OCI-LY7 (cell line): ENCODE data around the gene BRSK2. TPM values are rescaled to one million over a fixed set of nuclear protein-coding genes. Genes with fewer than 3 reads are reported as not detected.

Source experiments
- BruUV-seq: library from RNA; stranded (reverse); fragments of 400-500 nt; replicated peaks from 2 replicates; lab custom pipeline; 2021; lab: Mats Ljungman, UMichigan
- CTCF ChIA-PET: fragments of 300-600 bp; sonication (Branson Sonifier 250); formaldehyde crosslinking; loops from one replicate; lab custom pipeline; 2022; ENCODE audit warnings: antibody characterized with exemption; ENCODE audit not compliant: unreplicated experiment; lab: Charles Lee
- POLR2A ChIA-PET: fragments of 300-600 bp; sonication (Branson Sonifier 250); formaldehyde crosslinking; loops from one replicate; lab custom pipeline; 2022; ENCODE audit warnings: antibody characterized with exemption; lab: Charles Lee
- DNase-seq: peaks from one replicate; pipeline ENCODE4 v3.0.0-alpha.2; 2015; ENCODE audit warnings: low spot score
- H2AFZ ChIP-seq: fragments of 200-600 bp; sonication (generic), shearing (Covaris generic); 2 replicates; pipeline ENCODE4 v1.6.1; 2014; ENCODE audit warnings: mild to moderate bottlenecking, antibody characterized with exemption, low read length, moderate library complexity
- H3K27ac ChIP-seq: fragments of 200-600 bp; sonication (generic); 2 replicates; pipeline ENCODE4 v1.5.1; 2014; ENCODE audit warnings: mixed run types, low read depth, mild to moderate bottlenecking, moderate library complexity, low read length, inconsistent platforms; ENCODE audit not compliant: poor library complexity, severe bottlenecking
- H3K36me3 ChIP-seq: fragments of 200-600 bp; sonication (generic); 2 replicates; pipeline ENCODE4 v1.6.1; 2014; ENCODE audit warnings: mild to moderate bottlenecking, antibody characterized with exemption, low read length, moderate library complexity, mixed read lengths; ENCODE audit not compliant: insufficient read depth
- H3K4me1 ChIP-seq: fragments of 200-600 bp; sonication (generic); 2 replicates; pipeline ENCODE4 v1.5.1; 2014; ENCODE audit warnings: mild to moderate bottlenecking, low read length; ENCODE audit not compliant: insufficient read depth, poor library complexity, severe bottlenecking
- H3K4me2 ChIP-seq: fragments of 200-600 bp; sonication (generic); 2 replicates; pipeline ENCODE4 v1.6.1; 2014; ENCODE audit warnings: mild to moderate bottlenecking, low read length
- H3K4me3 ChIP-seq: fragments of 200-600 bp; sonication (generic); 2 replicates; pipeline ENCODE4 v1.5.1; 2014; ENCODE audit warnings: mild to moderate bottlenecking, low read depth, low read length; ENCODE audit not compliant: poor library complexity, severe bottlenecking
- H3K79me2 ChIP-seq: fragments of 200-600 bp; sonication (generic); 2 replicates; pipeline ENCODE4 v1.6.1; 2016; ENCODE audit warnings: low read depth, mild to moderate bottlenecking, low read length, moderate library complexity, mixed read lengths; ENCODE audit not compliant: insufficient read depth
- H3K9me2 ChIP-seq: fragments of 200-600 bp; sonication (generic); 2 replicates; pipeline ENCODE4 v1.6.1; 2016; ENCODE audit warnings: mild to moderate bottlenecking, low read length, mixed read lengths; ENCODE audit not compliant: insufficient read depth
- H3K9me3 ChIP-seq: fragments of 200-600 bp; sonication (generic); 2 replicates; pipeline ENCODE4 v1.6.1; 2014; ENCODE audit warnings: mild to moderate bottlenecking, mixed run types, low read length, mixed read lengths
- H4K20me1 ChIP-seq: fragments of 200-600 bp; sonication (generic); 2 replicates; pipeline ENCODE4 v1.6.1; 2014; ENCODE audit warnings: mild to moderate bottlenecking, antibody characterized with exemption, low read length, moderate library complexity, mixed read lengths; ENCODE audit not compliant: insufficient read depth
- CTCF ChIP-seq: fragments of 200-600 bp; sonication (generic); conservative IDR thresholded peaks from 2 replicates; pipeline ENCODE4 v1.5.1; 2014; ENCODE audit warnings: mild to moderate bottlenecking, antibody characterized with exemption, low read length, moderate library complexity, mixed read lengths
- EZH2phosphoT487 ChIP-seq: fragments of 200-600 bp; sonication (generic); IDR thresholded peaks from 2 replicates; pipeline ENCODE4 v1.6.1; 2018; ENCODE audit warnings: low read depth, borderline replicate concordance, mild to moderate bottlenecking, mixed run types, antibody characterized with exemption, low read length, moderate library complexity, mixed read lengths
- intact Hi-C: fragments of 100-400 bp; cut with micrococcal nuclease; formaldehyde crosslinking; loops from one replicate; pipeline ENCODE4 v1.10.0; 2022; ENCODE audit not compliant: unreplicated experiment
- total RNA-seq, 2 experiments: library from RNA; depleted of rRNA in 1 of 2; stranded (reverse); fragments of >200 nt in 1 of 2; shearing (Covaris generic) in 1 of 2; gene quantifications; 2 replicates each; pipeline ENCODE4 v1.2.3, GENCODE V29; 2014 to 2022

The BRSK2 gene
- total RNA-seq, 2 experiments from 2014 or later: not detected

- POLR2A ChIA-PET: no interaction called here
- intact Hi-C loops: no loop called here
- no peaks in the 10 kb centered on the region for H3K9me2 ChIP-seq
- CTCF ChIA-PET: no interaction called here
- no peaks in the 10 kb centered on the region for H3K36me3 ChIP-seq
- no peak for TF ChIP-seq CTCF
- TF ChIP-seq EZH2phosphoT487: no peak
- no TSS peak for BruUV-seq
- H3K4me2 ChIP-seq: no peak overlapping the region
- no peaks in the 10 kb centered on the region for H3K9me3 ChIP-seq
- no peak overlapping the region for H3K4me3 ChIP-seq
- H3K4me1 ChIP-seq: no peaks in the 10 kb centered on the region
- H3K27ac ChIP-seq: no peak overlapping the region
- H4K20me1 ChIP-seq: no peaks in the 10 kb centered on the region
- no peak overlapping the region for H2AFZ ChIP-seq
- DNase-seq: no peak
- no peaks in the 10 kb centered on the region for H3K79me2 ChIP-seq
These were observed 3.4 kb downstream of the BRSK2 start for GRCh38 chr11:1393038-1393710.

- Histone ChIP-seq H3K36me3 (no peaks in the 10 kb centered on the region), H3K9me3 (no peaks in the 10 kb centered on the region), H4K20me1 (no peaks in the 10 kb centered on the region), H3K9me2 (no peaks in the 10 kb centered on the region), H3K4me2 (no peak overlapping the region), H2AFZ (no peak overlapping the region), H3K4me3 (no peak overlapping the region), H3K4me1 (no peaks in the 10 kb centered on the region), H3K27ac (no peak overlapping the region), H3K79me2 (no peaks in the 10 kb centered on the region)
- POLR2A ChIA-PET: no interaction called here
- TF ChIP-seq EZH2phosphoT487 (no peak), CTCF (no peak)
- no TSS peak for BruUV-seq
- CTCF ChIA-PET: no interaction called here
- intact Hi-C loops: no loop called here
- DNase-seq: no peak
These were observed 5.4 kb downstream of the BRSK2 start for GRCh38 chr11:1394936-1395772.
